Measurements from ENCODE around the gene DHCR7.

- no peak for TF ChIP-seq CTCF (IDR thresholded peaks at IDR 0.05)
- no peak for TF ChIP-seq POLR2A (IDR thresholded peaks at IDR 0.05)
Measured at GRCh38 chr11:71476031-71476430, 27.8 kb upstream of the DHCR7 start.

Measured in Peyer's patch (tissue), 4 donors.